ENCODE data around the gene BABAM1. TPM values are rescaled to one million over a fixed set of nuclear protein-coding genes. Genes with fewer than 3 reads are reported as not detected.

Gene BABAM1
- total and polyA plus RNA-seq, 12 donors: 64.5 to 88.2 (median 74.4) TPM

DNA sequence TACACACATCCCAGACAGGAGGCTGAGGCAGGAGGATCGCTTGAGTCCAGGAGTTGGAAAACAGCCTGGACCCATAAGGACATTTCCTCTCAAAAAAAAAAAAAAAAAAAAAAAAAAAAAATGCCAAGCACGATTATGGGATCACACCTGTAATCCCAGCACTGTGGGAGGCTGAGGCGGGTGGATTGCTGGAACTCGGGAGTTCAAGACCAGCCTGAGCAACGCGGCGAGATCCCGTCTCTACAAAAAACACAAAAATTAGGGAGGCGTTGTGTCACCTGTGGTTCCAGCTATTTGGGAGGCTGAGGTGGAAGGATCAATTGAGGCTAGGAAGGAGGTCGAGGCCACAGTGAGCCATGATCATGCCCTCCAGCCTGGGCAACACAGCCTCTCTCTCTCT is 42.2 kb upstream of the BABAM1 start:
- ATAC-seq: no peak
- intact Hi-C loops (cut with DNase I): loop anchor here in 3 of 10 donors (5.0 to 10.0 kb wide), 2 partner anchors 148 to 150 kb away; partner anchors contain the start of genes HAUS8 (in 3 of the 3) and MYO9B (in 3 of the 3)
- Histone ChIP-seq H3K4me3 (peak overlapping the region in 1 of 10 donors; percentile 74), H3K4me1 (peaks cover 0 to 27% (median 15%) of the 10 kb centered on the region in 9 donors), H3K27me3 (no peaks in the 10 kb centered on the region), H3K36me3 (peaks cover 0 to 23% (median 0%) of the 10 kb centered on the region in 9 donors), H3K9me3 (no peaks in the 10 kb centered on the region), H3K27ac (no peak overlapping the region)
- DNase-seq: no peak
- TF ChIP-seq, protein P1, sequence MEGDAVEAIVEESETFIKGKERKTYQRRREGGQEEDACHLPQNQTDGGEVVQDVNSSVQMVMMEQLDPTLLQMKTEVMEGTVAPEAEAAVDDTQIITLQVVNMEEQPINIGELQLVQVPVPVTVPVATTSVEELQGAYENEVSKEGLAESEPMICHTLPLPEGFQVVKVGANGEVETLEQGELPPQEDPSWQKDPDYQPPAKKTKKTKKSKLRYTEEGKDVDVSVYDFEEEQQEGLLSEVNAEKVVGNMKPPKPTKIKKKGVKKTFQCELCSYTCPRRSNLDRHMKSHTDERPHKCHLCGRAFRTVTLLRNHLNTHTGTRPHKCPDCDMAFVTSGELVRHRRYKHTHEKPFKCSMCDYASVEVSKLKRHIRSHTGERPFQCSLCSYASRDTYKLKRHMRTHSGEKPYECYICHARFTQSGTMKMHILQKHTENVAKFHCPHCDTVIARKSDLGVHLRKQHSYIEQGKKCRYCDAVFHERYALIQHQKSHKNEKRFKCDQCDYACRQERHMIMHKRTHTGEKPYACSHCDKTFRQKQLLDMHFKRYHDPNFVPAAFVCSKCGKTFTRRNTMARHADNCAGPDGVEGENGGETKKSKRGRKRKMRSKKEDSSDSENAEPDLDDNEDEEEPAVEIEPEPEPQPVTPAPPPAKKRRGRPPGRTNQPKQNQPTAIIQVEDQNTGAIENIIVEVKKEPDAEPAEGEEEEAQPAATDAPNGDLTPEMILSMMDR (IDR thresholded peaks at IDR 0.05): no peak
- 83 to 85% methylated on average over 10 of the region's 10 CpGs for whole genome bisulfite sequencing, 2 donors

DNA sequence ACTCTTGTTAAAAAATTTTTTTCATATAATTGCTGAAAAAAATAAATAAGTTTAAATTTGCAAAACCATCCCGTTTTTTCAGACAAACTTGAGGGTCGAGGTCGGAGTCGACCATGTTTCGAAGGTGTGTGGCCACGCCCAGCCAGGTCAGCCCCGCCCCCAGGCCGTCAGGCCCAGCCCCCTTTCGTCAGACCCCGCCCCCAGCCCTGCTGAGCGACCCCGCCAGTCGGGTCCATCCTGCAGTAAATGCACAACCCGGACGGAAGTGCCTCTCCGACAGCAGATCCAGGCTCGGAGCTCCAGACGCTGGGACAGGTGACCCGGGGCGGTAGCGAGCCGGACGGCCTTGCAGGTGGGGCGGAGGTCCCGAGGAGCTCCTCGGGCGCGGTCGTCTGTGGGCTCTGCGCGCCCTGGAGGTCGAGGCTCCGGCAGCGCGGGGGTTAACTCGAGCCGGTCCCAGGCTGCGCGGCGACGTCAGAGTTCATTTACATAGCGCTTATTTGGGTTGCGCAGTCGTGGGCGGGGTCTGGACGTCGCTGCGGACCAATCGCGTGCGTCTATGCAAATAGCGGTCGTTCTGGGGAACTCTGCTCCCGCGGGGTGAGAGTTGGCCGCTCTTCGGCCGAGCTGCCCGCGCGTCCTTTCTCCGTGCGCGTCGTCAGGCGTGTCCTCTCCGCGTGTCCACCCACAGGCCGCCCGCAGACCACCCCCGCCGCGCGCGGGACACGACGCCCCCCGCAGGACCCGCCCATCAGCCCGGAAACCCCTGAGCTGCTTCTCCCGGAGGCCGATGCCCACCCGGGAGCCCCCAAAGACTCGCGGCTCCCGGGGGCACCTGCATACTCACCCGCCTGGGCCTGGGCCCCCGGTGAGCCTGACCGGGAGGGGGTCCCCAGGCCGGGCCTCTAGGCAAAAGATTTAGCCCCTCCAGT is 41.0 kb upstream of the BABAM1 start, which contains the start of gene OCEL1:
TSS of gene OCEL1 (plus strand) at position 225 of the 932 bp plus-strand sequence. CDS start at position 247, 22 bp downstream.
- no peaks in the 10 kb centered on the region for H3K27me3 ChIP-seq
- peak; percentile 98 to 99 for DNase-seq
- 0% methylated on average over 79 to 90 of the region's 90 CpGs for WGBS, 2 donors
- H3K9me3 ChIP-seq: no peaks in the 10 kb centered on the region
- intact Hi-C loops (cut with DNase I): loop anchor here in 3 of 10 donors (2.0 to 10.0 kb wide), 3 partner anchors 19 to 151 kb away; partner anchors contain the start of genes HAUS8 (in 3 of the 3), MYO9B (in 3 of the 3) and NR2F6 (in 1 of the 3)
- H3K36me3 ChIP-seq: peaks cover 0 to 34% (median under 1%) of the 10 kb centered on the region in 9 donors
- H3K4me3 ChIP-seq: peak within 1 kb of the TSS; percentile 22 to 88 (median 72)
- peaks cover 0 to 25% (median 15%) of the 10 kb centered on the region in 9 donors for H3K4me1 ChIP-seq
- peak within 1 kb of the TSS; percentile 27 to 94 (median 88) for H3K27ac ChIP-seq
- TF ChIP-seq, protein P1 (IDR thresholded peaks at IDR 0.05): no peak
- peak; percentile 97 to 98 (median 98) for ATAC-seq

DNA sequence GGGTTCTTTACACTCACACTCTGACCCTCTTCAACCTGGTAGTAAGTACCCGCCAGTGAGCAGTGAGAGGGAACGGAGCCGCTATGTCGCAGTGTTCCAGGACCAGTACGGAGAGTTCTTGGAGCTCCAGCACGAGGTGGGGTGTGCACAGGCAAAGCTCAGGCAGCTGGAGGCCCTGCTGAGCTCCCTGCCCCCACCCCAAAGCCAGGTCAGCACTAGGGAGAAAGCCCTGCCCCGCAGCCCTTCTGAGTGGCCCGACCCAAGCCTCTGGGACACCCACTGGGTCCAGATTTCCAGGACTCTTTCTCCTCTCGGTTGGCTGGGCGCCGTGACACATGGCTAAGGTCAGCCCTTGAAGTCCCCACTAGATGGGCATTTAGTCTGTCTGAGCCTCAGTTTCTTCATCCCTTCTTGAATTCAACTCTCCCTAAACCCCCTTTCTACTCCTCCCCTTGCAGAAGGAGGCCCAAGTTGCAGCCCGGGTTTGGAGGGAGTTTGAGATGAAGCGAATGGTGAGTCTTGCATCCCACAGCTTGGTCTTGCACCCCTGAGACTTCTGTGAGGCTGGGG is 39.4 kb upstream of the BABAM1 start:
- H3K36me3 ChIP-seq: peaks cover 0 to 50% (median 17%) of the 10 kb centered on the region in 9 donors
- peak overlapping the region in 1 of 10 donors; percentile 21 for H3K27ac ChIP-seq
- TF ChIP-seq, protein P1 (IDR thresholded peaks at IDR 0.05): no peak
- H3K9me3 ChIP-seq: no peaks in the 10 kb centered on the region
- no peak overlapping the region for H3K4me3 ChIP-seq
- 69 to 77% methylated on average over 13 of the region's 13 CpGs for WGBS, 2 donors
- ATAC-seq (no peak), DNase-seq (no peak)
- H3K27me3 ChIP-seq: no peaks in the 10 kb centered on the region
- intact Hi-C loops (cut with DNase I): loop anchor here in 3 of 10 donors (2.0 to 10.0 kb wide), 3 partner anchors 17 to 153 kb away; partner anchors contain the start of genes HAUS8 (in 3 of the 3), MYO9B (in 3 of the 3) and NR2F6 (in 1 of the 3)
- peaks cover 0 to 25% (median 17%) of the 10 kb centered on the region in 9 donors for H3K4me1 ChIP-seq

DNA sequence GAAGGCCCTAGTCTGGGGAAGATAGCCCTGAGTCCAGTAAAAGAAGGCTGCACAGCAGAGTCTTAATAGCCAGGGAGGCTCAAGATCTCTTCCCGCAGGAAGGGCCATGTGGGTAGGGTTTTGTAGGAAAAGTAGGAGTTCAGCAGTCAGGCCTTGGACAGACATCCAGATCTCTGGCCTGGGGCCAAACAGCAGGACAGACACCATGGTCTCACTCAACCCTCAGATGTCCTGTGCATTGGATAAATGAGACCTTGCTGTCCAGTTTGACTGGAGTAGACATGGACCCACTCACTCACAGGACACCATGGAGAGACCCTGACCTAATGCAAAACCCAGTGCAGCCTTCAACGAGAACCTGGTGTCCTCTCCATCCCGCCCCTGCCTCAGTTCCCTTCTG is 37.4 kb upstream of the BABAM1 start:
- Histone ChIP-seq H3K4me3 (no peak overlapping the region), H3K9me3 (no peaks in the 10 kb centered on the region), H3K27ac (no peak overlapping the region), H3K36me3 (peaks cover 0 to 60% (median 18%) of the 10 kb centered on the region in 9 donors), H3K27me3 (no peaks in the 10 kb centered on the region), H3K4me1 (peaks cover under 1 to 30% (median 25%) of the 10 kb centered on the region in 9 donors)
- DNase-seq (no peak), ATAC-seq (no peak)
- TF ChIP-seq, protein P1 (IDR thresholded peaks at IDR 0.05): no peak
- intact Hi-C loops (cut with DNase I): loop anchor here in 3 of 10 donors (5.0 to 10.0 kb wide), 2 partner anchors 153 to 155 kb away; partner anchors contain the start of genes HAUS8 (in 3 of the 3) and MYO9B (in 3 of the 3)
- WGBS, 2 donors: 93 to 97% methylated on average over 3 of the region's 3 CpGs
